Cortex of kidney (tissue), 1 donor: ENCODE data around the gene ATG101.
"Not testable (repeated sequence)": the region's sequence is repeated elsewhere in the genome, so short reads cannot be mapped to it uniquely, and the experiment has no call there.

ENCODE experiments used
- DNase-seq: peaks from one replicate; lab custom pipeline; 2025; lab: John Stamatoyannopoulos, UW

ATG101 gene

GRCh38 chr12:52097045-52097666, 27.4 kb downstream of the ATG101 start:
- no peak for DNase-seq

GRCh38 chr12:52104431-52105089, 34.8 kb downstream of the ATG101 start:
- DNase-seq: not testable (repeated sequence)

DNA sequence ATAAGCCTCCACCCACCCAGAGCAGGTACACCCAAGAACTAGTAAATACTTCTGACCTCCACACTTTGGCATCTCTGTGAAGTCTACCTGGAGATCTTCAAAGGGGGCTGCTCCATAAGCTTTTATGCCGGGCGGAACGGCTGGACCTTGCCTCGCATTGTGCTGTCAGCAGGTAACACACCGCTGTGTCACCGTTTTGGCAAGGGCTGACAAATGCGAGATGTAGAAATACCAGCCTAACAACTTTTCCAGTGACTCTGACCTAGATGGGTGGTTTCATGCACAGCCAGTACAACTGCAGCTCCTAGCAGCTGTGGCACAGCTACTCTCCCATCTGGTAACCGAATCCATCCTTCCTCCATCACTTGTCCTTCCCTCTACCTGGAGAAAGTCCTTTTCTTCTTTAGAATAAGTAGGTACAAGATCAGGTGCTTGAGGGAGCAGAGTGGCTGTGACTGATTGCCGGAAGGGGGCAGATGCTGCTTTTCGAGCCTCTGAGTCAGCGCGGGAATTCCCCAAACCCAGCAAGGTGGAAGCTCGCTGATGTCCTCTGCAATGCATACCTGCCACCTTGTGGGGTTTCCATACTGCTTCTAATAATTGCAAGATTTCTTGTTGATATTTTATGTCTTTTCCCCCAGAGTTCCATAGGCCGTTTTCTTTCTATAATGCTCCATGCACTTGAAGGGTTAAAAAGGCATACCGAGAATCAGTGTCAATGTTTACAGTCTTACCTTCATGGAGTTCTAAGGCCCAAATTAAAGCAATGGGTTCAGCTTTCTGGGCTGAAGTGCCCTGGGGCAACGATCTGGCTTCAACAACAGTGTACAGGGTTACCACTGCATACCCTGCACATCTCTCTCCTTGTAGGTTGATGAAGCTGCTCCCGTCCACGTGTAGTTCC, 46.7 kb downstream of the ATG101 start:
- not testable (repeated sequence) for DNase-seq

DNA sequence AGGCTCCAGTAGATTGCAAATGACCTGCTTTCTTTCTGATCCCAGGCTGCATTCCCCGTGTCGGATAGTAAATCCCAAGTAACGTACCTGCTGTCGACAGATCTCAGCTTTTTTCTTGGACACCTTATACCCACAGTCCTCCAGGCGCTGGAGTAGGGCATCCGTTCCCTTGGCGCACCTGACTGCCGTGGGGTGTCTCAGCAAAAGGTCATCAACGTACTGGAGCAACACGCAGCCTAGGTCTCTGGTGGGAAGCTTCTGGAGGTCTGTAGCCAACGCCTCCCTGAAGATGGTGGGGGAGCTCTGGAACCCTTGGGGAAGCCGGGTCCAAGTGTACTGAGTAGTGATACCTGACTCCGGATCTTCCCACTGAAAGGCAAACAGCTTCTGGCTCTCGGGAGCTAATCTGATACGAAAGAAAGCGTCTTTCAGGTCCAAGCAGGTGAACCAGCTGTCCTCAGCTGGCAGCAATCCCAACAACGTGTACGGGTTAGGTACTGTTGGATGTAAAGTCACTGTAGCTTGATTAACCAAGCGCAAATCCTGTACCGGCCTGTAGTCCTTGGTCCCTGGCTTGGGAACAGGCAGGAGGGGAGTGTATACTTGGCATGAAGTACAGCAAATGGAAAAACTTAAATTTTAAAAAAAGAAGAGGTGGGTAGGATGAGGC, 48.2 kb downstream of the ATG101 start:
- DNase-seq: not testable (repeated sequence)

- DNase-seq: no peak
These were observed 49.8 kb downstream of the ATG101 start for GRCh38 chr12:52119398-52120254.

GRCh38 chr12:52120951-52121823, 51.4 kb downstream of the ATG101 start:
- no peak for DNase-seq

- no peak for DNase-seq
These were observed 52.2 kb downstream of the ATG101 start for GRCh38 chr12:52121824-52122539.

DNA sequence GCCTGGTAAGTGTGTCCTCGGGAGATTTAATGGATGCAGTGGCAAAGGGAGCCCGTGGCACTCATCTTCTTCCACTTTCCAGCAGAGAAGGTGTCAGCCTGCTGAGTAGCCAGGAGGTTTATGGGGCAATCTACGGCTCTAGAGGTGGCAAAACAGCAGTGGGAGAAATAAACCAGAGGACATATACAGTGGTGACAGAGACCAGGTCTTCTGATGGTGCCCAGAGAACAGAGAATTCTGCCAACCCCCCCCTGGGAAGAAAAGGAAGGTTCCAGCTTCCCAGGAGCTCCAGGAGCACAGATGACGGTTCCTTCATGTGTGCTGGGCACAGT, 52.7 kb downstream of the ATG101 start:
- no peak for DNase-seq

- no peak for DNase-seq
These were observed 53.1 kb downstream of the ATG101 start for GRCh38 chr12:52122904-52123303.

DNA sequence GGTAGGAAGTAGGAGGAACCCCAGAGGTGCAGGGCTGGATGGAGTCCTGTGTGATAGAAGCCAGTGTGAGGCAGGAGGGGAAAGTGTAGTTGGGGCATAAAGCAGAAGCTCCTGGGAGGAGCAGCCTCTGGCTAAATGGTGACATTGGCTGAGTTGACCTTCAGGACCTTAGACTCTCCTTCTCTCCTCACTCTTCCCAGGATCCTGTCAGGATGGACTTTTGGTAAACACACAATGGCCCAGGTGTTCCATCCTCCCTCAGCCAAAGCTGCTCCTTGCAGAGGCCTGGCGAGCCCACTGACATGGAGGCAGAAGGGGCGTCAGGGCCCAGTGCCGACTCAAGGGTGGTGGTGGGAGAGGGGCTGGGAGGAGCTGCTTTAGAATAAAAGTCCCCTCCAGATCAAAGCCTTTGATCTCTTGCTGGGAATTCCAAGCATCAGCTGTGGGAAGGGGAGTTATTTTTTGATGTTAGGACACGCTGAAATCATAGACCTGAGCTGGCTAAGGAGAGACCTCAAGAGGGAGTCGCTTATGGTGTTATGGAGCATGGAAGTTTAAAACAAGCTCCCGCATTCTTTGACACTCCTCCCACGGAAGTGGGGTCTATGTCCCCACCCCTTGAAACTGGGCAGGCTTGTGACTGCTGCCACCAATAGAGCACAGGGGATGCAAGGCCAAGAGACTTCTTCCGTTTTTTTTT, 53.9 kb downstream of the ATG101 start:
- DNase-seq: no peak

DNA sequence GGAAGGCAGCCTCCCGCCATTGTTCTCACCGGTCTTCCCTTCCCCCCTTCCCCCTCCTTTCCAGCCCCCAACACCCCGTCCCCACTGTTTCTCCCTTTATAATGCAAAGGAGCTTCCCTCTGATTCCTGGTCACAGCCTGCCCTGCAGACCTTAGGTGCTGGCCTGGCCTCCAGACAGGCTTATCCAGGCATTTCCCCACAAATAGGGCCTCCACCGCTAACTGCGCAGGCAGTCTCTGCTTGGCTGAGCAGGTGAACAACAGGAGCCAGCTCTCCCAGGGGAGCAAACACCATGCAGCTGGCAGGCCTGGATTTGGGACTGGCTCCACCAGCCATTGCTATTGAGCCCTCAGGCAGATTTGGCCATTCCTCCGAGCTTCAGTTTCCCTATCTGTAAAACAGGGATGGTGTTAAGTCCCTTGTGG, 55.7 kb downstream of the ATG101 start:
- DNase-seq: no peak

DNA sequence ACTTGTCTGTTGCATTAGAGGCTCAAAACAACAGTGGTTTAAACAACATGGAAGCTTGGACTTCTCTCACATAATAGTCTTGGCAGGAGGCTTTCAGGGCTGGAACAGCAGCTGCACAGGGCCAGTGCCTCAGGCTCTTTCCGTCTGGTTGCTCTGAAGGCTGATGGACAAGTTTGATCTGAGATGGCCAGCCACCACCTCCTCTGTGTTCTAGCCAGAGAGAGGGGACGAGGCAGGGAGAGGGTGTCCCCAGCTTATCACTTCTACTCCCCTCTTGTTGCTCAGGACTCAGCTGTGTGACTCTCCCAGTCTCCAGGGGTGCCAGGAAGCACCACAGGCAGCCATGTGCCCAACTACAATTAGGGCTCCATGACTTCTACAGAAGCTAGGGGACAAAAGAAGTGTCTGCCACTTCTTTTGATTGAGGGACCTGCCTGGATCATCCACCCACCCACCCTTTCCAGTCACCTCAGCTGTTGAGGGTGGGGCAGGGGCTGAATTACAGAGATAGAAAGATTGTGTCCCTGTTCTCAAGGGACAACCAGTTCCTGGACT, 56.3 kb downstream of the ATG101 start:
- no peak for DNase-seq
